AG09319 (cell line): ENCODE measurements around the gene NLGN1.

ENCODE experiments used
- DNase-seq: peaks from one replicate; pipeline ENCODE4 v3.0.0-alpha.2; 2010; ENCODE audit warnings: low read depth; ENCODE audit errors: extremely low read depth
- CTCF ChIP-seq: IDR thresholded peaks from 2 replicates; pipeline ENCODE4 v1.5.1; 2011; ENCODE audit warnings: low read depth, mild to moderate bottlenecking, inconsistent platforms, low read length, moderate library complexity

The NLGN1 gene

GRCh38 chr3:173473237-173473636, 75.7 kb downstream of the NLGN1 start:
- TF ChIP-seq CTCF, result no peak
- DNase-seq, result no peak

- no peak for DNase-seq
- no peak for TF ChIP-seq CTCF
Measured at GRCh38 chr3:173479301-173479700, 81.8 kb downstream of the NLGN1 start.

GRCh38 chr3:173501931-173502489, 104.5 kb downstream of the NLGN1 start:
- no peak for TF ChIP-seq CTCF

GRCh38 chr3:173502983-173503568, 105.5 kb downstream of the NLGN1 start:
- no peak for TF ChIP-seq CTCF
- DNase-seq, result no peak

More at GRCh38 chr3:173501931-173502489, 104.5 kb downstream of the NLGN1 start:
- DNase-seq, result no peak

- no peak for DNase-seq
- TF ChIP-seq CTCF, result no peak
Measured at GRCh38 chr3:173510565-173510964, 113.0 kb downstream of the NLGN1 start.

- no peak for TF ChIP-seq CTCF
- DNase-seq, result no peak
Measured at GRCh38 chr3:173513123-173513522, 115.6 kb downstream of the NLGN1 start.

GRCh38 chr3:173529062-173529711, 131.6 kb downstream of the NLGN1 start:
- TF ChIP-seq CTCF, result peak; percentile 29
- DNase-seq, result no peak
